ENCODE measurements around the gene FIGNL1. TPM values are rescaled to one million over a fixed set of nuclear protein-coding genes. Genes with fewer than 3 reads are reported as not detected.

FIGNL1 gene
- total RNA-seq, 2 donors from 2014 or later = 28.7 to 41.1 TPM

DNA sequence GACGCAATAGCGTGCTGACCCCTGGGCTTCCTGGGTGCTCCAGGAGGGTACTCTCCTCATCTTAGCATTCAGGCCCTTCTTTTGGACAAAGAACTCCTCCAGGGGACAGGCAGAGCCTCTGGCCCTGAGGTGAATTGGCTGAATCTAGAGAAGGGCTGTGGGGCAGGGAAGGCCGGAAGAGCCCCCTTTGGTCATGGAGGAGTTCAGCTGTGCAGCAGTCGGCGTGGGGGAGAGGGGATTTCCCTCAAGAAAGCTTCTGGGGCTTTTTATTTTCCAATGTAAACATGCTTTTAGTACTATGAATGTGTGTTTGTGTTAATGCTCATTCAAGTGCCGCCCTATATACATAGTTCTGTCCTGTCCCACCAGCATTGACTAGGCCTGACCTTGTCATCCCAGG, 38.8 kb downstream of the FIGNL1 start:
- H3K4me1 Mint-ChIP-seq (ENCODE audit: low read depth in 2 of 2) = peaks cover 37 to 46% of the 10 kb centered on the region in 2 donors

DNA sequence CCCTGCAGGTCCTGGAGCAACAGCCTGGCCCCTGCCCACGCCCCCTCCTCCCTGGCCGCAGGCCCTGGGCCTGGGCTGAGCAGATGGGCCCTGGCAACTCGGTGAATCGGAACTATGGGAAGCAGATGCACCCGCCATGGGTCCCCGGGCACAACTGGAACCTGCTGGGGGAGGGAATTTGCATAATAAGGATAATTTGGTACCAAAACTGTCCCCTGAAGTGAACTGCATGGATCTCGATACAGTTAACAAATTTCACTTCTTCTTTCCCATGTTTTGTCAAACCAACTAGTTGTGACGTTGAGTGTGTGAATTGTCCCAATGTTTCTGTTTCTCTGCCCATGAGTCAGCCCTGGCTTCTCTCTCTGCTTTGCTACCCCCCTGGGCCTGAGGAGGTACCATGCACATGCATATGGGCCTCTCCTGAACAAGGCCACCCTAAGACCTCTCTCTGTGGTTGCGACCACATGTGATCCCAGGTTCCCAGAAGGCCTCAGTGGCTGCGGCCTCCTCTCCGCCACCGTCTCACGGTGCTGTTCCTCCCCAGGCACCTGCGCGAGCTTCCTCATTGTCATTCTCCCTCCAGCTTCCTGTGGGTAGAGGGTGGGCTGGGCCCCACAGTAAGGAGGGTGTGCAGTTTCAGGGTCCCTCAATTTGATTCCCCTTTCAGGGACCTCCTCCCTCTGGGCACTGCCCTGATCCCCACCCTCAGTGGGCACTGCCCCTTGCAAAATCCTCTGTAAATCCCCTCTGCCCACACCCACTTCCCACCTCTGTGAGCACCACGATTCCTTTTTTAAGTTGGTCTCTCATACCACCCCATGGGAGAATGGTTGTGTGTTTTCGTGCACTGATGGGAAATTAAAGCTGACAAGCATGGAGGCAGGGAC, 40.0 kb downstream of the FIGNL1 start:
- Mint-ChIP-seq H3K4me3 (no peak overlapping the region), H3K9me3 (no peaks in the 10 kb centered on the region), H3K4me1 (ENCODE audit: low read depth in 2 of 2) (peaks cover 39 to 52% of the 10 kb centered on the region in 2 donors), H3K27ac (peak overlapping the region; percentile 9 to 89), H3K36me3 (no peaks in the 10 kb centered on the region), H3K27me3 (no peaks in the 10 kb centered on the region)
- DNase-seq (ENCODE audit: low spot score) (no peak), ATAC-seq (peak; percentile 52 to 56)

More for the DNA sequence above, 38.8 kb downstream of the FIGNL1 start:
- Mint-ChIP-seq H3K27me3 (no peaks in the 10 kb centered on the region), H3K36me3 (no peaks in the 10 kb centered on the region), H3K4me3 (no peak overlapping the region), H3K9me3 (no peaks in the 10 kb centered on the region), H3K27ac (peak overlapping the region; percentile 9 to 43)
- DNase-seq (ENCODE audit: low spot score) (no peak), ATAC-seq (no peak)

DNA sequence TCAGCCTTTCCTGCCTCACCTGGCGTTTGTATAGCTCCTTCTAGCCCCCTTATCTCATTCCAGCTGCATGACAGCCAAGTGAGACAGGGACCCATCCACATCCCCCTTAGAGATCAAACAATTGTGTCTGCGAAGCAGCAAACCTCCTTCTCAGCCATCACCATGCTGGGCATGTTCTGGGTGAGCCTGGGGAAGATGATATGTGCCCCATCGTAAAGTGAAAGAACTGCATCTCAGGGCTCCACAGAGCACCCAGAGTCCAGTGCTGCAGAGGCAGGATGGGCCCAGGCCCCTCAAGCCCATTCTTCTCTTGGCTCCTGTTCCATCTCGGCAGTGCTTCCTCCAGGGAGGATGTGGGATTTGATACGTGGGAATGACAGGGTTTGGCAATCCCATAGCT, 43.2 kb downstream of the FIGNL1 start:
- Mint-ChIP-seq H3K36me3 (peaks cover 12% of the 10 kb centered on the region), H3K4me1 (ENCODE audit: low read depth in 2 of 2) (peaks cover 54 to 62% of the 10 kb centered on the region in 2 donors), H3K4me3 (no peak overlapping the region), H3K9me3 (no peaks in the 10 kb centered on the region), H3K27me3 (no peaks in the 10 kb centered on the region), H3K27ac (peak overlapping the region; percentile 53 to 89)
- DNase-seq (ENCODE audit: low spot score) (no peak), ATAC-seq (no peak)

DNA sequence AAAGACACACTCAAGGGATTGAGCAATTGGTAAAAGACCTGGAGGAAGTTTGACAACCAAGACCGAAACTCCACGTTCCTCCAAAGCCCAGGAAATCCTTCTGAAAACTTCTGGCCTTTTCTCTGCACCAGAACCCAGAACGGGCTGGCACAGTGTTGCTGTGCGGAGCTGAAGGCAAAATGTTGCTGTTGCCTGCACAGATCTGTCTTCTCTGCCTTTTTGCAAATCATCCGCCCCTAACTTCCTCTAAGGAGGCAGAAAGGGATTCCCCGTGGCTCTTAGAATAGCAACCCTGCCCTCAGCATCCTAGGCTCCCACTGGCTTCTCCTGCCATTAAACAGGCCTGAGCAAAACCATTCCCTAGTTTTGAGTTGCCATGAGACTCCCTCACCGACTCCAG, 44.9 kb downstream of the FIGNL1 start:
- no peaks in the 10 kb centered on the region for H3K9me3 Mint-ChIP-seq
- DNase-seq (ENCODE audit: low spot score) = no peak
- H3K27ac Mint-ChIP-seq = peak overlapping the region; percentile 71 to 89
- no peak overlapping the region for H3K4me3 Mint-ChIP-seq
- no peaks in the 10 kb centered on the region for H3K27me3 Mint-ChIP-seq
- H3K4me1 Mint-ChIP-seq (ENCODE audit: low read depth in 2 of 2) = peaks cover 58 to 65% of the 10 kb centered on the region in 2 donors
- ATAC-seq = no peak
- H3K36me3 Mint-ChIP-seq = peaks cover 26% of the 10 kb centered on the region

DNA sequence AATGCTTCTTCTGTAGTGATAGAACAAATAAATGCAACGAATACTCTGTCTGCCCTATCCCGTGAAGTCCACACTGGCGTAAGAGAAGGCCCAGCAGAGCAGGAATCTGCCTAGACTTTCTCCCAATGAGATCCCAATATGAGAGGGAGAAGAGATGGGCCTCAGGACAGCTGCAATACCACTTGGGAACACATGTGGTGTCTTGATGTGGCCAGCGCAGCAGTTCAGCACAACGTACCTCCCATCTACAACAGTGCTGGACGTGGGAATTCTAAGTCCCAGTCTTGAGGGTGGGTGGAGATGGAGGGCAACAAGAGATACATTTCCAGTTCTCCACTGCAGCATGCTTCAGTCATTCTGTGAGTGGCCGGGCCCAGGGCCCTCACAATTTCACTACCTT, 45.8 kb downstream of the FIGNL1 start:
- Mint-ChIP-seq H3K36me3 (peaks cover 26% of the 10 kb centered on the region), H3K9me3 (no peaks in the 10 kb centered on the region), H3K27ac (peak overlapping the region; percentile 49 to 66), H3K4me1 (ENCODE audit: low read depth in 2 of 2) (peaks cover 52 to 63% of the 10 kb centered on the region in 2 donors), H3K27me3 (no peaks in the 10 kb centered on the region), H3K4me3 (no peak overlapping the region)
- ATAC-seq = no peak
- DNase-seq (ENCODE audit: low spot score) = no peak

DNA sequence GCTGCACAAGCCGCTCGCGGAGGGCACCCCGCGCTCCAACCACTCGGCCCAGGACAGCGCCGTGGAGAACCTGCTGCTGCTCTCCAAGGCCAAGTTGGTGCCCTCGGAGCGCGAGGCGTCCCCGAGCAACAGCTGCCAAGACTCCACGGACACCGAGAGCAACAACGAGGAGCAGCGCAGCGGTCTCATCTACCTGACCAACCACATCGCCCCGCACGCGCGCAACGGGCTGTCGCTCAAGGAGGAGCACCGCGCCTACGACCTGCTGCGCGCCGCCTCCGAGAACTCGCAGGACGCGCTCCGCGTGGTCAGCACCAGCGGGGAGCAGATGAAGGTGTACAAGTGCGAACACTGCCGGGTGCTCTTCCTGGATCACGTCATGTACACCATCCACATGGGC, 50.0 kb downstream of the FIGNL1 start:
- ATAC-seq (no peak), DNase-seq (ENCODE audit: low spot score) (no peak)
- no peaks in the 10 kb centered on the region for H3K27me3 Mint-ChIP-seq
- H3K9me3 Mint-ChIP-seq = no peaks in the 10 kb centered on the region
- peaks cover 46 to 58% of the 10 kb centered on the region in 2 donors for H3K4me1 Mint-ChIP-seq (ENCODE audit: low read depth in 2 of 2)
- peaks cover 47% of the 10 kb centered on the region for H3K36me3 Mint-ChIP-seq
- H3K27ac Mint-ChIP-seq = no peak overlapping the region
- no peak overlapping the region for H3K4me3 Mint-ChIP-seq

DNA sequence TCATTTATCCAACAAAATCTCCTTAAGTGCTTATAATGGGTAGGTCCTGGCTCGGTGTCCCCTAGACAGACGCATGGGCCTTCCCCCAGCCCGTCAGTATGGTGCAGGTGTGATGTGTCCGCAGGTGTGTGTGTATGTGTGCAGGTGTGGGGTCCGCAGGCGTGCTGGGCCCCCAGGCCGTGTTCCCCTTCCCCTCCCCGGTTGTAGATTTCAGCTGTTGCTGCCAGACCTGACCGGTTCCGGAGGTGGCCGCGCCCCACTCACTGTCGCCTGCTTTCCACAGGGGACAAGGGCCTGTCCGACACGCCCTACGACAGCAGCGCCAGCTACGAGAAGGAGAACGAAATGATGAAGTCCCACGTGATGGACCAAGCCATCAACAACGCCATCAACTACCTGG, 50.5 kb downstream of the FIGNL1 start:
- H3K27me3 Mint-ChIP-seq = no peaks in the 10 kb centered on the region
- H3K9me3 Mint-ChIP-seq = no peaks in the 10 kb centered on the region
- H3K36me3 Mint-ChIP-seq = peaks cover 47% of the 10 kb centered on the region
- DNase-seq (ENCODE audit: low spot score) = no peak
- H3K27ac Mint-ChIP-seq = no peak overlapping the region
- peaks cover 46 to 58% of the 10 kb centered on the region in 2 donors for H3K4me1 Mint-ChIP-seq (ENCODE audit: low read depth in 2 of 2)
- peak in 1 of 2 donors; percentile 4 for ATAC-seq
- no peak overlapping the region for H3K4me3 Mint-ChIP-seq

DNA sequence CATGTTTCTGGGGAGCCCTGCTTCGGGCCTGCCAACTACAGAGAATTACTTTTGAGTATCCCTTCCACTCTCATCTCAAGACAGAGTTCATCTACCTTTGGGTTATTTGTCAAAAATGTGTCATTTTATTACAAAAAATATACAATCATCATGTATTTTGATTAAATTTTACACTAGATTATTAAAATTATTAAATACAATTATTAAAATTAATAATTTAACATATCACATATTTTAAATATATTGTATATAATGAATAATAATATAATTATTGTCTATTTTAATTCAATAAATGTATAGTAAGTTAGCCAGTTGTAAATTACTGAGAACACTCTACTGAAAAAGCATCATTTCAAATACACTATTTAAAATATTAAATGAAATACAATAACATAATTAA, 50.9 kb downstream of the FIGNL1 start:
- H3K27me3 Mint-ChIP-seq = no peaks in the 10 kb centered on the region
- H3K9me3 Mint-ChIP-seq = no peaks in the 10 kb centered on the region
- DNase-seq (ENCODE audit: low spot score) (no peak), ATAC-seq (no peak)
- no peak overlapping the region for H3K4me3 Mint-ChIP-seq
- H3K27ac Mint-ChIP-seq = no peak overlapping the region
- peaks cover 45% of the 10 kb centered on the region for H3K36me3 Mint-ChIP-seq
- peaks cover 44 to 58% of the 10 kb centered on the region in 2 donors for H3K4me1 Mint-ChIP-seq (ENCODE audit: low read depth in 2 of 2)

DNA sequence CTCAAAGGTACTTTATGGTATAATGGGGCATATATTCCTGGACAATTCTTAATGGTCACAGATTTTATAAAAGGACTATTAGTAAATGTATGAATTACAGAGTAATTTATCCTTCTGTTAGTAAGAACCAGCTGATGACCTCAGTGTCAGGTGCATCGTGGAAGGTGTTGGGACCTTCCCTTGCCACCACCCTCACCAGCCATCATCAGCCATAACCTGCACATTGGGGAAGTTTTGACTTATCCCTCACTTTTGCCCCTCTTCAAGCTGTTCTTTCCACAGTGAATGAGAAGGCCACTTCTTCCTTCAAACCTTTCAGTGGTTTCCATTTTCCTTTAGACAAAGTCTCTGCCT, 52.2 kb downstream of the FIGNL1 start:
- ATAC-seq (no peak), DNase-seq (ENCODE audit: low spot score) (no peak)
- Mint-ChIP-seq H3K9me3 (no peaks in the 10 kb centered on the region), H3K27ac (peak overlapping the region; percentile 79 to 92), H3K27me3 (no peaks in the 10 kb centered on the region), H3K36me3 (peaks cover 45% of the 10 kb centered on the region), H3K4me1 (ENCODE audit: low read depth in 2 of 2) (peaks cover 50 to 60% of the 10 kb centered on the region in 2 donors), H3K4me3 (peak overlapping the region; percentile 58)

DNA sequence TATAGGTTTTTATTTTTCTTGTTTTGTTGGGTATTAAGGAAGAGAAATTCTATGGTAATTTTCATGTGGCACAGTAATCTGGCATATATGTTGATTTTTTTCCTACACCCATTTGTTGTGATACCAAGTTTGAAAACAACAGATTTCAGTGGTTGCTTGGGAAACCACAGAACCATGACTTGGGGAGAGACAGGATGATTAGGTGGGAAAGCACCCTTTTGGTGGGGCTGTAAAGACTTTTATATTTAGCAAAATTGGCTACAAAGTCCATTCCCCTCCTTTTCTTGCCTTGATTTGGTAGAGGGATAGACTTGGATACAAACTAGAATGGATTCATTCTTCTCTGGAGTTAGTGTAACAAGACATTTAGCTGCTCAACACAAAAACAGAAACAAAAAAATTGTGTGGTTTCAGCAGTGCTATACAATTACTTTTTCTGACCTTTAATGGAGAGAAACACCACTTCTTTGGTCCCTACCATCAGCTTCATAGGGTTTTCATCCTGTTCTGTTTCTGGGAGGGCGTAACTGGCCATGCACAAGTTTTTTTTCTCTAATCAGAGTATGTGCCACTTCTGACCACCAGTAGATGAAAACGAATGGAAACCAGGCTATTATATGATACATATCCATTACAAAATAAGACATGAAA, 52.7 kb downstream of the FIGNL1 start:
- no peaks in the 10 kb centered on the region for H3K9me3 Mint-ChIP-seq
- peak in 1 of 2 donors; percentile 57 for ATAC-seq
- no peak for DNase-seq (ENCODE audit: low spot score)
- H3K36me3 Mint-ChIP-seq = peaks cover 50% of the 10 kb centered on the region
- peaks cover 55 to 65% of the 10 kb centered on the region in 2 donors for H3K4me1 Mint-ChIP-seq (ENCODE audit: low read depth in 2 of 2)
- H3K27me3 Mint-ChIP-seq = no peaks in the 10 kb centered on the region
- peak overlapping the region; percentile 58 for H3K4me3 Mint-ChIP-seq
- H3K27ac Mint-ChIP-seq = peak overlapping the region; percentile 79 to 92

DNA sequence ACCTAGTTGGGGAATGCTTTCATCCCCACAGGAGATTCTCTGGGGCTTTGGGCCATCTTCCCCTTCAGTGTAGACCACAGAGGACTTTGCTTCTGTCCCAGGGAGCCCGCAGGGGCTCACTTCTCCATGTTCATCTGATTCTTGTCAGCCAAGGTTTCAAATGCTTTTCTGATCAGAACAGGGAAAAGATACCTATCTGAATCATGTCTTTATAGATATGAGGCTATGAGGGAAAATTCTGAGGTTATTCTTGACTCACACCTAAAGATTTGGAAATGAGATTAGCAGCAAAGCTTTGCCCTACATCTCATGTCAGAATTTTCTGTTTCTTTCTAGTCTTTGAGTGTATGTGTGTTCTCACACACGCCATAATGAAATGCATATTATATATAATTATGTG, 53.3 kb downstream of the FIGNL1 start:
- peaks cover 55% of the 10 kb centered on the region for H3K36me3 Mint-ChIP-seq
- H3K9me3 Mint-ChIP-seq = no peaks in the 10 kb centered on the region
- H3K4me3 Mint-ChIP-seq = peak overlapping the region; percentile 56
- DNase-seq (ENCODE audit: low spot score) (no peak), ATAC-seq (no peak)
- peaks cover 60 to 67% of the 10 kb centered on the region in 2 donors for H3K4me1 Mint-ChIP-seq (ENCODE audit: low read depth in 2 of 2)
- no peaks in the 10 kb centered on the region for H3K27me3 Mint-ChIP-seq
- H3K27ac Mint-ChIP-seq = peak overlapping the region; percentile 79 to 92

DNA sequence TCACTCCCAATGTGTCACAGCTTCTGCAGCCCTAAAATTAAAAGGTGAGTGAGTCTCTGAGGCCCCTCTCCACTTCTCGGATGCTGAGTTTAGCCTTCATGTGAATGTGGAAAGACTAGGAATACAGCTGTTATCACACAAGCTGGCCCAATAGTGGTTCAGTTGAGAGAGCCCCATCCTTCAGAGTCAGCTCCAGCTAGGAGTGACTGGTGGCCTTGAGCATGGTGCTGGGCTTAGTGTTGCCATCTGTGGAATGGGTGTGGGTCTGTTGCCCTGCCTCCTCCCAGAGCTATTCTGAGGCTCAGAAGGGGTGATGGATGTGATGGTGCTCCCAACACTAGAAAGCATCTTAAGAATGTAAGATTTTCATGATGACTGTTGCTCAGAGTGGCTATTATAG, 55.8 kb downstream of the FIGNL1 start:
- H3K36me3 Mint-ChIP-seq = peaks cover 61% of the 10 kb centered on the region
- peak overlapping the region; percentile 92 to 95 for H3K27ac Mint-ChIP-seq
- DNase-seq (ENCODE audit: low spot score) (no peak), ATAC-seq (no peak)
- peak overlapping the region; percentile 69 for H3K4me3 Mint-ChIP-seq
- H3K27me3 Mint-ChIP-seq = no peaks in the 10 kb centered on the region
- H3K4me1 Mint-ChIP-seq (ENCODE audit: low read depth in 2 of 2) = peaks cover 72 to 82% of the 10 kb centered on the region in 2 donors
- no peaks in the 10 kb centered on the region for H3K9me3 Mint-ChIP-seq
